Activated B cell treated with CpG ODN at 0.5 μM for 24 hours (primary cell): Measurements from ENCODE around the gene SLC26A8. TPM values are rescaled to one million over a fixed set of nuclear protein-coding genes. Genes with fewer than 3 reads are reported as not detected.

Source experiments
- ATAC-seq: fragments of 200-7000 bp; cut with Tn5 transposase; one replicate; pipeline ENCODE4 v1.10.0; 2021; ENCODE audit warnings: low read depth, mild to moderate bottlenecking, moderate library complexity
- CTCF ChIA-PET: fragments of 350-600 bp; sonication (Branson Sonifier 250); formaldehyde crosslinking; loops from one replicate; lab custom pipeline; 2021; ENCODE audit warnings: antibody characterized with exemption; lab: Charles Lee
- POLR2A ChIA-PET: fragments of 350-600 bp; sonication (Branson Sonifier 250); formaldehyde crosslinking; loops from one replicate; lab custom pipeline; 2021; ENCODE audit warnings: antibody characterized with exemption; lab: Charles Lee
- DNase-seq: peaks from one replicate; pipeline ENCODE4 v3.0.0; 2022
- H3K27ac Mint-ChIP-seq: one replicate; pipeline ENCODE4 v1.8.0; 2020; ENCODE audit warnings: mixed read lengths
- H3K27me3 Mint-ChIP-seq: one replicate; pipeline ENCODE4 v1.8.0; 2021; ENCODE audit warnings: mixed read lengths
- H3K36me3 Mint-ChIP-seq: one replicate; pipeline ENCODE4 v1.8.0; 2021; ENCODE audit warnings: low read depth, mixed read lengths
- H3K4me1 Mint-ChIP-seq: one replicate; pipeline ENCODE4 v1.8.0; 2021; ENCODE audit warnings: mixed read lengths
- H3K4me3 Mint-ChIP-seq: one replicate; pipeline ENCODE4 v1.8.0; 2020; ENCODE audit warnings: mild to moderate bottlenecking, mixed read lengths
- H3K9me3 Mint-ChIP-seq: one replicate; pipeline ENCODE4 v1.8.0; 2020; ENCODE audit warnings: mixed read lengths
- intact Hi-C: fragments of 100-400 bp; cut with micrococcal nuclease; formaldehyde crosslinking; loops from one replicate; pipeline ENCODE4 v1.15.1; 2024
- total RNA-seq: library from RNA; stranded (reverse); gene quantifications from 2 replicates; pipeline ENCODE4 v1.2.3, GENCODE V29; 2022
- TF ChIP-seq, protein P1 (sequence below): fragments of 200-600 bp; IDR thresholded peaks from one replicate; pipeline ENCODE4 v1.8.0; 2022; ENCODE audit warnings: antibody characterized with exemption, mild to moderate bottlenecking

The SLC26A8 gene
- total RNA-seq, 1 donor from 2014 or later = not detected

- Mint-ChIP-seq H3K4me1 (no peaks in the 10 kb centered on the region), H3K9me3 (no peaks in the 10 kb centered on the region), H3K27me3 (peaks cover 7% of the 10 kb centered on the region), H3K27ac (no peak overlapping the region), H3K4me3 (no peak overlapping the region), H3K36me3 (no peaks in the 10 kb centered on the region)
- ChIA-PET CTCF (no interaction called here), POLR2A (no interaction called here)
- intact Hi-C loops = no loop called here
- TF ChIP-seq, protein P1, sequence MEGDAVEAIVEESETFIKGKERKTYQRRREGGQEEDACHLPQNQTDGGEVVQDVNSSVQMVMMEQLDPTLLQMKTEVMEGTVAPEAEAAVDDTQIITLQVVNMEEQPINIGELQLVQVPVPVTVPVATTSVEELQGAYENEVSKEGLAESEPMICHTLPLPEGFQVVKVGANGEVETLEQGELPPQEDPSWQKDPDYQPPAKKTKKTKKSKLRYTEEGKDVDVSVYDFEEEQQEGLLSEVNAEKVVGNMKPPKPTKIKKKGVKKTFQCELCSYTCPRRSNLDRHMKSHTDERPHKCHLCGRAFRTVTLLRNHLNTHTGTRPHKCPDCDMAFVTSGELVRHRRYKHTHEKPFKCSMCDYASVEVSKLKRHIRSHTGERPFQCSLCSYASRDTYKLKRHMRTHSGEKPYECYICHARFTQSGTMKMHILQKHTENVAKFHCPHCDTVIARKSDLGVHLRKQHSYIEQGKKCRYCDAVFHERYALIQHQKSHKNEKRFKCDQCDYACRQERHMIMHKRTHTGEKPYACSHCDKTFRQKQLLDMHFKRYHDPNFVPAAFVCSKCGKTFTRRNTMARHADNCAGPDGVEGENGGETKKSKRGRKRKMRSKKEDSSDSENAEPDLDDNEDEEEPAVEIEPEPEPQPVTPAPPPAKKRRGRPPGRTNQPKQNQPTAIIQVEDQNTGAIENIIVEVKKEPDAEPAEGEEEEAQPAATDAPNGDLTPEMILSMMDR = no peak
- DNase-seq = no peak
- ATAC-seq = no peak
Observed at GRCh38 chr6:35977308-35977707, 47.1 kb downstream of the SLC26A8 start.

DNA sequence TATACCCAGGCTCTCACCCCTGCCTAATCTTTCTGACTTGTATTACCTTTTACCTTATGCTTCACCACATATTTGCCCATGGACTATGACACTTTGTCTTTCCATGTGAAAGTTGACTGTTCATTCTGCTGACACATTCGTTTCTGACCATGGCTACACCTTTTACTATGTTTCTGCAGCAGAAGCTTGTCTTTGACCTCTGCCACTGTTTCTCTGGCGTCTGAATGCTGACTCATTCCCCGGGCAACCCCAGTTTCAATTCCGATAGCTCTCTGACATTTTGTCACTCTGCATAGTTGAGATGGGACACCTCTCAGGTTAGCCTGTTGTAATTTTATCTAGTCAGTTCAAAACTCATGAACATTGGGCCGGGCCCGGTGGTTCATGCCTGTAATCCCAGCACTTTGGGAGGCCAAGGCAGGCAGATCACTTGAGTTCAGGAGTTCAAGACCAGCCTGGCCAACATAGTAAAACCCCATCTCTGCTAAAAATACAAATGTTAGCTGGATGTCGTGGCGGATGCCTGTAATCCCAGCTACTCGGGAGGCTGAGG, 50.7 kb downstream of the SLC26A8 start:
- Mint-ChIP-seq H3K36me3 (no peaks in the 10 kb centered on the region), H3K9me3 (no peaks in the 10 kb centered on the region), H3K27me3 (peaks cover 3% of the 10 kb centered on the region), H3K4me3 (no peak overlapping the region), H3K27ac (no peak overlapping the region), H3K4me1 (no peaks in the 10 kb centered on the region)
- intact Hi-C loops = no loop called here
- DNase-seq (no peak), ATAC-seq (no peak)
- CTCF ChIA-PET = no interaction called here
- TF ChIP-seq, protein P1 = no peak
- POLR2A ChIA-PET = interaction anchor here (0.6 kb wide), 2 partner anchors 12 to 50 kb away, joined by 3 to 11 read pairs; no protein-coding TSS in a partner anchor

DNA sequence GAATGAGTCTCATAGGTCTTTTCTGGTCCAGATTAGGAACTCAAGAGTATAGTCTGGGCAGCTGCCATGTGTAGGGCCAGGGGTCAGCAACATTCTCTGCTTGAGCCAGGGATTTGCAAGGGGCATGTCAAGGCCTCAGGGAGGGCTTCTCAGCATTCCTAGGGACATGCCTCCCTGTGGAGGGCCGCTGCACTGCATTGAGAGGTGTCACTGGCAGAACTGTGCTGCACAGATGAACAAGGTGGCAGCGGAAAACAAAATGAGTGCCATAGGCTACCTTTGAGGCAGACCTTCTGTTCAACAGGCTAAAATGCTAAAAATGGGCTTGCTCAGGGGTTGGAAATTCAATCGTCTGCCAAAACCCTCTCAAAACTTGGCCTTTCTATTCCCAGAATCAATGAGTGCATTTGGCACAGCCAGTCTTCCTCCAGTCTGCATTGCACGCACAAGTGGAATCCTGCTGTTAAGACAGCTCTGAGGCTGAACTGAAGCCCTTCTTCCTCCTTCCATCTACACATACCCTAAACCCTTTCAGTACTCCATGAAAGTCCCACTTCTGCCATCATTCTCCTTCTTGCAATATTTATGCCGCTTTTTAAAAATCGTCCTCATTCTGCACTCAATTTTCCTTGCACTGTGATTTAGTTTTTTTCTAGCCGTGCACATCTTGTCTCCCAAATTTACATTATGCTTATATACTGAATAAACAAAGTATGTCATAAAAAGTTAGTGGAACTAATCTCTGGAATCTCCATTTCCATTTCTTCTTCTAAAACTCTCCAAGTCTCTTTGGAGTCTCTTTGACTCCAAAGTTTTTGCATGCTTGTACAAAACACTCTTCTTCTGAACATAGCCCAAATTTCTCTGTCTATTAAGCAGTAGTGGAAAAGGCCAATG, 51.7 kb downstream of the SLC26A8 start:
- TF ChIP-seq, protein P1 = no peak
- POLR2A ChIA-PET = interaction anchor here (0.6 to 0.7 kb wide), 2 partner anchors 49 to 1346 kb away, joined by 3 to 11 read pairs; no protein-coding TSS in a partner anchor
- Mint-ChIP-seq H3K9me3 (no peaks in the 10 kb centered on the region), H3K4me1 (no peaks in the 10 kb centered on the region), H3K4me3 (no peak overlapping the region), H3K36me3 (no peaks in the 10 kb centered on the region), H3K27ac (no peak overlapping the region), H3K27me3 (peaks cover 3% of the 10 kb centered on the region)
- ATAC-seq = no peak
- DNase-seq = no peak
- intact Hi-C loops = no loop called here
- CTCF ChIA-PET = no interaction called here

- no peak overlapping the region for H3K27ac Mint-ChIP-seq
- POLR2A ChIA-PET = no interaction called here
- no peaks in the 10 kb centered on the region for H3K36me3 Mint-ChIP-seq
- H3K27me3 Mint-ChIP-seq = peaks cover 3% of the 10 kb centered on the region
- H3K4me3 Mint-ChIP-seq = no peak overlapping the region
- intact Hi-C loops = no loop called here
- TF ChIP-seq, protein P1 = no peak
- CTCF ChIA-PET = no interaction called here
- H3K9me3 Mint-ChIP-seq = no peaks in the 10 kb centered on the region
- no peaks in the 10 kb centered on the region for H3K4me1 Mint-ChIP-seq
- ATAC-seq (no peak), DNase-seq (no peak)
Observed at GRCh38 chr6:35970181-35970580, 54.3 kb downstream of the SLC26A8 start.

- H3K27me3 Mint-ChIP-seq = peaks cover 3% of the 10 kb centered on the region
- H3K27ac Mint-ChIP-seq = no peak overlapping the region
- no peak for DNase-seq
- H3K4me1 Mint-ChIP-seq = no peaks in the 10 kb centered on the region
- TF ChIP-seq, protein P1 = no peak
- no peak overlapping the region for H3K4me3 Mint-ChIP-seq
- intact Hi-C loops = no loop called here
- POLR2A ChIA-PET = no interaction called here
- no peak for ATAC-seq
- H3K9me3 Mint-ChIP-seq = no peaks in the 10 kb centered on the region
- CTCF ChIA-PET = no interaction called here
- H3K36me3 Mint-ChIP-seq = no peaks in the 10 kb centered on the region
Observed at GRCh38 chr6:35969646-35970045, 54.8 kb downstream of the SLC26A8 start.
